CD1c-positive myeloid dendritic cell (primary cell): ENCODE data around the gene RITA1.

Experiments used
- DNase-seq: peaks from one replicate; pipeline ENCODE4 v3.0.0-alpha.2; 2016; ENCODE audit errors: extremely low spot score

Gene RITA1

GRCh38 chr12:113152835-113153814 is 32.4 kb upstream of the RITA1 start:
- peak; percentile 84 for DNase-seq

GRCh38 chr12:113154351-113154973 is 31.1 kb upstream of the RITA1 start:
- peak; percentile 23 for DNase-seq

GRCh38 chr12:113155060-113155459 is 30.5 kb upstream of the RITA1 start:
- no peak for DNase-seq

- DNase-seq: no peak
Measured at GRCh38 chr12:113155646-113156045, 29.9 kb upstream of the RITA1 start.

- DNase-seq: no peak
Measured at GRCh38 chr12:113157218-113157859, 28.2 kb upstream of the RITA1 start.

GRCh38 chr12:113158439-113159203 is 26.9 kb upstream of the RITA1 start:
- no peak for DNase-seq

GRCh38 chr12:113159937-113160336 is 25.6 kb upstream of the RITA1 start:
- DNase-seq: no peak

GRCh38 chr12:113161415-113162016 is 24.0 kb upstream of the RITA1 start:
- no peak for DNase-seq

- DNase-seq: no peak
Measured at GRCh38 chr12:113162102-113163029, 23.2 kb upstream of the RITA1 start.

GRCh38 chr12:113163030-113163360 is 22.5 kb upstream of the RITA1 start:
- DNase-seq: no peak

- no peak for DNase-seq
Measured at GRCh38 chr12:113164014-113164413, 21.5 kb upstream of the RITA1 start.

GRCh38 chr12:113165521-113166450 is 19.7 kb upstream of the RITA1 start:
- no peak for DNase-seq

- no peak for DNase-seq
Measured at GRCh38 chr12:113167868-113168267, 17.7 kb upstream of the RITA1 start.

- DNase-seq: no peak
Measured at GRCh38 chr12:113169697-113170096, 15.8 kb upstream of the RITA1 start.

GRCh38 chr12:113170457-113170856 is 15.1 kb upstream of the RITA1 start:
- no peak for DNase-seq

- DNase-seq: no peak
Measured at GRCh38 chr12:113170926-113171325, 14.6 kb upstream of the RITA1 start.

- DNase-seq: no peak
Measured at GRCh38 chr12:113171543-113171942, 14.0 kb upstream of the RITA1 start.

GRCh38 chr12:113172185-113172584 is 13.3 kb upstream of the RITA1 start:
- no peak for DNase-seq

GRCh38 chr12:113173081-113173698 is 12.3 kb upstream of the RITA1 start:
- DNase-seq: no peak
